ENCODE measurements around the gene FAM13B. TPM values are rescaled to one million over a fixed set of nuclear protein-coding genes. Genes with fewer than 3 reads are reported as not detected.
"Not testable (repeated sequence)": the region's sequence is repeated elsewhere in the genome, so short reads cannot be mapped to it uniquely, and the experiment has no call there.

FAM13B gene
- polyA plus RNA-seq, 3 donors: 11.5 to 17.0 (median 12.9) TPM

DNA sequence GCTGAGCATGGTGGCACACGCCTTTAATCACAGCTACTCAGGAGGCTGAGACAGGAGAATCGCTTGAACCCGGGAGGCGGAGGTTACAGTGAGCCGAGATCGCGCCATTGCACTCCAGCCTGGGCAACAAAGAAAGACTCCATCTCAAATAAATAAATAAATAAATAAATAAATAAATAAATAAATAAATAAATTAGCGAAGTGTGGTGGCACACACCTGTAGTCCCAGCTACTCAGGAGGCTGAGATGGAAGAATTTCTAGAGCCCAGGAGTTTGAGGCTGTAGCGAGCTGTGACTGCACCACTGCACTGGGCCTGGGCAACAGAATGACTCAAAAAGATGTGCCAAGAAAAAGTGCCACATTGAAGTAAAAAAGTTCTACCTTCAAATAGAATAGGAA lies 6.1 kb downstream of the FAM13B start:
- H3K9ac ChIP-seq (ENCODE audit: insufficient read depth, low read length, poor library complexity, severe bottlenecking); H3K4me3 Mint-ChIP-seq; H3K4me2 ChIP-seq (replicated peaks; ENCODE audit: extremely low read depth, low read length, poor library complexity, severe bottlenecking); H2AFZ ChIP-seq (ENCODE audit: insufficient read depth, low read depth, low read length, poor library complexity, severe bottlenecking); H3K9me3 ChIP-seq (replicated peaks in 1 of 2; ENCODE audit: control insufficient read depth in 1 of 2, insufficient read depth in 1 of 2, low read length in 2 of 2); H3K9me3 Mint-ChIP-seq; H3K27me3 ChIP-seq (ENCODE audit: control insufficient read depth in 2 of 2, insufficient read depth in 2 of 2, low read length in 2 of 2); intact Hi-C loops (cut with micrococcal nuclease); DNase-seq; H3K27me3 Mint-ChIP-seq (ENCODE audit: low read depth in 3 of 3); H3K36me3 Mint-ChIP-seq; H3K36me3 ChIP-seq (replicated peaks in 1 of 2; ENCODE audit: control insufficient read depth in 1 of 2, insufficient read depth in 2 of 2, low read length in 2 of 2); H3K4me3 ChIP-seq (replicated peaks in 1 of 3; ENCODE audit: low read depth in 2 of 3, low read length in 3 of 3): not testable (repeated sequence)
- WGBS (ENCODE audit: insufficient coverage): 100% methylated on average over 1 of the region's 9 CpGs
- H3K4me1 Mint-ChIP-seq: peaks cover 77% of the 10 kb centered on the region
- Histone ChIP-seq H3K27ac (ENCODE audit: low read depth in 1 of 2, low read length in 2 of 2) (peak overlapping the region in 1 of 2 donors; percentile 33), H3K79me2 (ENCODE audit: insufficient read depth, low read length) (peaks cover 100% of the 10 kb centered on the region), H3K4me1 (ENCODE audit: control insufficient read depth in 1 of 2, insufficient read depth in 2 of 2, low read length in 2 of 2) (peaks cover 34 to 37% of the 10 kb centered on the region in 2 donors), H4K20me1 (ENCODE audit: insufficient read depth, low read length) (peaks cover 99% of the 10 kb centered on the region)
- H3K27ac Mint-ChIP-seq: peak overlapping the region in 1 of 7 donors; percentile 33

DNA sequence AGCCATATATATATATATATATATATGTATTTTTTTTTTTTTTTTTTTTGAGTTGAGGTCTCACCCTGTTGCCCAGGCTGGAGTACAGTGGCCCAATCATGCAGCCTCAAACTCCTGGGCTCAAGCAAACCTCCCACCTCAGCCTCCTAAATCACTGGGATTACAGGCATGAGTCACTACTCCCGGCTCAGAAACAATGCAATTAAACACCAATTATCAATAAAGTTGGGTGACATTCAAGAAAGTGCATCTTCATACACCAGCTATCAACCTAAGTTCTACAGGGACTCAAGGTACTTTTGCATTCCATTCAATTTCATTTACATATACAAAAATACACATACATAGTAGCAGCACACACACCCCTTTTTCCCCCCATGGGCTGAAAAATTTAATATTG lies 7.6 kb downstream of the FAM13B start:
- Histone ChIP-seq H3K27ac (ENCODE audit: low read depth in 1 of 2, low read length in 2 of 2) (no peak overlapping the region), H2AFZ (ENCODE audit: insufficient read depth, low read depth, low read length, poor library complexity, severe bottlenecking) (no peak overlapping the region), H4K20me1 (ENCODE audit: insufficient read depth, low read length) (peaks cover 99% of the 10 kb centered on the region), H3K4me2 (replicated peaks; ENCODE audit: extremely low read depth, low read length, poor library complexity, severe bottlenecking) (no peak overlapping the region), H3K9me3 (replicated peaks in 1 of 2; ENCODE audit: control insufficient read depth in 1 of 2, insufficient read depth in 1 of 2, low read length in 2 of 2) (no peaks in the 10 kb centered on the region), H3K9ac (ENCODE audit: insufficient read depth, low read length, poor library complexity, severe bottlenecking) (no peak overlapping the region), H3K79me2 (ENCODE audit: insufficient read depth, low read length) (peaks cover 100% of the 10 kb centered on the region), H3K4me3 (replicated peaks in 1 of 3; ENCODE audit: low read depth in 2 of 3, low read length in 3 of 3) (no peak overlapping the region), H3K4me1 (ENCODE audit: control insufficient read depth in 1 of 2, insufficient read depth in 2 of 2, low read length in 2 of 2) (peaks cover 19 to 22% of the 10 kb centered on the region in 2 donors), H3K27me3 (ENCODE audit: control insufficient read depth in 2 of 2, insufficient read depth in 2 of 2, low read length in 2 of 2) (no peaks in the 10 kb centered on the region), H3K36me3 (replicated peaks in 1 of 2; ENCODE audit: control insufficient read depth in 1 of 2, insufficient read depth in 2 of 2, low read length in 2 of 2) (peaks cover 2 to 15% of the 10 kb centered on the region in 2 donors)
- TF ChIP-seq, protein P1, sequence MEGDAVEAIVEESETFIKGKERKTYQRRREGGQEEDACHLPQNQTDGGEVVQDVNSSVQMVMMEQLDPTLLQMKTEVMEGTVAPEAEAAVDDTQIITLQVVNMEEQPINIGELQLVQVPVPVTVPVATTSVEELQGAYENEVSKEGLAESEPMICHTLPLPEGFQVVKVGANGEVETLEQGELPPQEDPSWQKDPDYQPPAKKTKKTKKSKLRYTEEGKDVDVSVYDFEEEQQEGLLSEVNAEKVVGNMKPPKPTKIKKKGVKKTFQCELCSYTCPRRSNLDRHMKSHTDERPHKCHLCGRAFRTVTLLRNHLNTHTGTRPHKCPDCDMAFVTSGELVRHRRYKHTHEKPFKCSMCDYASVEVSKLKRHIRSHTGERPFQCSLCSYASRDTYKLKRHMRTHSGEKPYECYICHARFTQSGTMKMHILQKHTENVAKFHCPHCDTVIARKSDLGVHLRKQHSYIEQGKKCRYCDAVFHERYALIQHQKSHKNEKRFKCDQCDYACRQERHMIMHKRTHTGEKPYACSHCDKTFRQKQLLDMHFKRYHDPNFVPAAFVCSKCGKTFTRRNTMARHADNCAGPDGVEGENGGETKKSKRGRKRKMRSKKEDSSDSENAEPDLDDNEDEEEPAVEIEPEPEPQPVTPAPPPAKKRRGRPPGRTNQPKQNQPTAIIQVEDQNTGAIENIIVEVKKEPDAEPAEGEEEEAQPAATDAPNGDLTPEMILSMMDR (IDR thresholded peaks at IDR 0.05): no peak
- peaks cover 5 to 10% of the 10 kb centered on the region in 2 donors for H3K36me3 Mint-ChIP-seq
- no CpG with 5 or more reads among the region's 1 CpG for WGBS (ENCODE audit: insufficient coverage)
- H3K9me3 Mint-ChIP-seq: no peaks in the 10 kb centered on the region
- H3K27ac Mint-ChIP-seq: peak overlapping the region in 2 of 7 donors; percentile 47 to 73
- intact Hi-C loops (cut with micrococcal nuclease): no loop called here
- DNase-seq: no peak
- H3K4me3 Mint-ChIP-seq: no peak overlapping the region
- H3K4me1 Mint-ChIP-seq: peaks cover 67% of the 10 kb centered on the region
- H3K27me3 Mint-ChIP-seq (ENCODE audit: low read depth in 3 of 3): peaks cover 0 to 2% (median 0%) of the 10 kb centered on the region in 3 donors
